ENCODE results near the gene PCDH9.

DNA sequence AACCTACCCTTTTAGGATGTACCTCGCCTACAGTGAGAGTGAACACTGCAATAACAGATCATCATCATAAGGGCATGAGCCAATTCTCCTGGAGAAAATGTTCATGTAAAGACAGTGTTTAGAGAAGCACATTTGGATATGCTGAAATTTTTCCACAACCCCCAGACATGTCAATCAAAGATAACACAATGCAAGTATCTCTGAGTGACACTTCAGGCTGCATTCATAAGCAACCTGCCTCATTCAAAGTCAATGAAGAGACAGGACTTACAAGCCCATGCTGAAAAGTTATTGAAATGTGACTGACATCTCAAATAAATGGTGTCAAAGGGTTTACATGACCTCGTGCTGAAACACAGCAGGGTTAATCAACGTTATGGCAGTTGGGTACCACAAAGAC lies 102.0 kb downstream of the PCDH9 start:
- TF ChIP-seq, protein P1, sequence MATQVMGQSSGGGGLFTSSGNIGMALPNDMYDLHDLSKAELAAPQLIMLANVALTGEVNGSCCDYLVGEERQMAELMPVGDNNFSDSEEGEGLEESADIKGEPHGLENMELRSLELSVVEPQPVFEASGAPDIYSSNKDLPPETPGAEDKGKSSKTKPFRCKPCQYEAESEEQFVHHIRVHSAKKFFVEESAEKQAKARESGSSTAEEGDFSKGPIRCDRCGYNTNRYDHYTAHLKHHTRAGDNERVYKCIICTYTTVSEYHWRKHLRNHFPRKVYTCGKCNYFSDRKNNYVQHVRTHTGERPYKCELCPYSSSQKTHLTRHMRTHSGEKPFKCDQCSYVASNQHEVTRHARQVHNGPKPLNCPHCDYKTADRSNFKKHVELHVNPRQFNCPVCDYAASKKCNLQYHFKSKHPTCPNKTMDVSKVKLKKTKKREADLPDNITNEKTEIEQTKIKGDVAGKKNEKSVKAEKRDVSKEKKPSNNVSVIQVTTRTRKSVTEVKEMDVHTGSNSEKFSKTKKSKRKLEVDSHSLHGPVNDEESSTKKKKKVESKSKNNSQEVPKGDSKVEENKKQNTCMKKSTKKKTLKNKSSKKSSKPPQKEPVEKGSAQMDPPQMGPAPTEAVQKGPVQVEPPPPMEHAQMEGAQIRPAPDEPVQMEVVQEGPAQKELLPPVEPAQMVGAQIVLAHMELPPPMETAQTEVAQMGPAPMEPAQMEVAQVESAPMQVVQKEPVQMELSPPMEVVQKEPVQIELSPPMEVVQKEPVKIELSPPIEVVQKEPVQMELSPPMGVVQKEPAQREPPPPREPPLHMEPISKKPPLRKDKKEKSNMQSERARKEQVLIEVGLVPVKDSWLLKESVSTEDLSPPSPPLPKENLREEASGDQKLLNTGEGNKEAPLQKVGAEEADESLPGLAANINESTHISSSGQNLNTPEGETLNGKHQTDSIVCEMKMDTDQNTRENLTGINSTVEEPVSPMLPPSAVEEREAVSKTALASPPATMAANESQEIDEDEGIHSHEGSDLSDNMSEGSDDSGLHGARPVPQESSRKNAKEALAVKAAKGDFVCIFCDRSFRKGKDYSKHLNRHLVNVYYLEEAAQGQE (IDR thresholded peaks at IDR 0.05; ENCODE audit: insufficient read depth in 1 of 2, low read depth in 2 of 2, low read length in 2 of 2), result no peak
- TF ChIP-seq TAF1 (IDR thresholded peaks at IDR 0.05; ENCODE audit: borderline replicate concordance, insufficient read depth, low read length), result no peak
